HG03342 (cell line): ENCODE measurements around the gene CD300LD.

Experiments used
- ATAC-seq: cut with Tn5 transposase; IDR thresholded peaks from one replicate; pipeline ENCODE4 v1.9.1; 2021; ENCODE audit warnings: mild to moderate bottlenecking, moderate library complexity; ENCODE audit not compliant: unreplicated experiment

CD300LD gene

DNA sequence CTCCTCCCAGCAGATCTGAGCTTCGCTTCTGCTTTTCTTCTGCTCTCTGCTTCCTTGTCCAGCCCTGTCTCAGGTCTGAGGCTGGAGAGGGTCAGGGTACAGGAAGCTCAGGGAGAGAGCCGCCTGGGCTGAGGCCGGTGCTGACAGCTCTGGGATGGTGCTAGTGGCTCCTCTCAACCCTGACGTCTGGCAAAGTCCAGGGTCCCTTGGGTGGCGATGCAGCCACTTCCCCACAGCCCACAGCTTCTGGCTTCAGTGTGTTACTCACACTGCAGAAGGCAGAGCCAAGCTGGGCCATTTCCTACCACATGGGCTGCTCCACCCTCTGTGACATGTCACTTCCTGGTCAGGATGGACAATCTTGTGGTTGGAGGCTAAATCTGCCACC, 46.2 kb downstream of the CD300LD start, which contains the start of gene CD300C:
Gene CD300C, minus strand, starts transcription at position 273 of the 388 bp plus-strand sequence. CDS start 333 bp downstream, outside the sequence.
- no peak for ATAC-seq

DNA sequence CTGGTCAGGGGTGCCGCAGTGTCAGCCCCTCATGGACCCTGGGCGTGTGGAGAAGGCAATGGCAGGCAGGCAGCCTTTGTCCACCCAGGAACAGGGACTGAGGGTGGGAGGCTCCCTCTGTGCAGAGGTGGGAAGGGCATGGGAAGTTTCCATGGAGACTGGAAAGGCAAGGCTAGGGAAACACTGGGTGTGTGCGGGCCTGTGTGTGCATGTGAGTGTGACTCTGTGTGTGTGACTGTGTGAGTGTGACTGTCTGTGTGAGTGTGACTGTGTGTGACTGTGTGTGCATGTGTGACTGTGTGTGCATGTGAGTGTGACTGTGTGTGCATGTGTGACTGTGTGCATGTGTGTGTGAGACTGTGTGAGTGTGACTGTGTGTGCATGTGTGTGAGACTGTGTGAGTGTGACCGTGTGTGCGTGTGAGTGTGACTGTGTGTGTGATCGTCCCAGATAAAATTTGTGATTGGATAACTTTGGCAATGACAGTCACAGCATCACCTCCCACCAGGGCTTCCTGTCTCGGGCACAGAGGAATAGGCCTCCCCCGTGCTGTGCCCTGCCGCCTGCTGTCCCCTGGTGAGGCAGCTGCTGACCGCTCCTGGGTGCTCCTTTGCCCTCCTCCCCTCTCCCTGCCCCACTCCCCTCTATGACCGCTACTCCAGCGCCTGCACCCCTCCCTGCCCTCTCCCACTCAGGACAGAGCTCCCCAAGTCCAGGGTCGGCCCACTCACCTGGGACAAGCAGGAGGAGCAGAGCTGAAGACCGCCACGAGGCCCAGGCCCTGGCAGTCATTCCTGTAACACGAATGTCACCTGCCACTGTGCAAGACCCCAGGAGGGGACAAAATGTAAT, 46.9 kb downstream of the CD300LD start:
- no peak for ATAC-seq

DNA sequence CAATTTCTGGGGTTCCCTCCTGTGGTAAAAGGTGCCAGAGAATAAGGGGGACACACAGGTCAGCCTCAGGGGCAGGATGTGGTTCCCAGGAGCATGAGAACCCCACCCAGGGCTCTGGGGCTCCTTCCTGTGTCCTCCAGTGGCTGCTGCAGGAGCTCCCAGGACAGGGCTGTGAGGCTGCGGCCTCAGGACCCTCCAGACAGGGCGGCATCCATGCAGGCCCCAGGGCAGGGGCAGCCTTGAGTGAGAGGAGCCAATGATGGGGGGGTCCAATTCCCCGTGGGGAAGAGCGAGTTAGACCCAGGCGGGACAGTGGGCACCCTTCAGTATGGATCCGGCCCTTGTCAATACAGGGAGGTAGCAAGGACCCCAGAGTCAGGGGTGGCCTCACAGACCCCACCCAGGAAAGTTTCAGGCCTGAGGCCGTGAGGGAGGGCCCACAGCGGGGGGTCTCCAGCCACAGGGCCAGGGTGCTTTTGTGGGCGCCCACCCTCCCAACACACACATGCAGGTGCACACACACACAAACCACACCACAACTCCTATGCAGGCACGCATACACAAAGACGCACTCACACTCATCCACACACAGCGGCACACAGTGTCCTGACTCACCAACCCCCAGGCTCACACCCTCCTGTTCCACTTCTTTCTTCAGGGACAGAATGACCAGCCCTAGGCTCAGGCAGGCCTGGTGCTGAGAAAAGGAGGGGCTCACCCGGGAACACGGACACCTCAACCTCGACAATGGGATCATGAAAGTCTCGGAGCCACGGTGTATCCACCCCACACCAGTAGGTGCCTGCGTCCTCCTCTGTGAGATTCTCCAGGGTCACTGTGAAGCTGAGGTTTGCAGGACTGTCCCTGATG, 48.0 kb downstream of the CD300LD start:
- ATAC-seq = no peak

DNA sequence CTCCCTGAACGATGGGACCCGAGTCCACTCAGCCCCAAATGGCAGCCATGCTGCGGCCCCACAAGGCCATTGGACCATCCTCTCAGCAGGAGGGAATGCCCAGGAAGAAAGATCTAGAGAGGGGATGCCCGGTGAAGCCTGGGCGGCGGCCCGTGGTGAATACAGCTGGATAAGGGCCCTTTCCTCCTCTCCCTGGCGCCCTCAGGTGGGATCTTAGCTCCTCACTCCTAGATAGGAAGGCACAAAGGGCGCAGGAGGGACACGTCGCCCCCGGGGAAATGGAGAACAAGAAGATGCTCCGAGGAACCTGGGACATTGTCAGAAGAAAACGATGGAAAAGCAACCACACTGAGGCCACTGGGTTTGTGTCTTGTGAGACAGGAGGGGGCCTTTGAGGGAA, 48.7 kb downstream of the CD300LD start:
- ATAC-seq = no peak

DNA sequence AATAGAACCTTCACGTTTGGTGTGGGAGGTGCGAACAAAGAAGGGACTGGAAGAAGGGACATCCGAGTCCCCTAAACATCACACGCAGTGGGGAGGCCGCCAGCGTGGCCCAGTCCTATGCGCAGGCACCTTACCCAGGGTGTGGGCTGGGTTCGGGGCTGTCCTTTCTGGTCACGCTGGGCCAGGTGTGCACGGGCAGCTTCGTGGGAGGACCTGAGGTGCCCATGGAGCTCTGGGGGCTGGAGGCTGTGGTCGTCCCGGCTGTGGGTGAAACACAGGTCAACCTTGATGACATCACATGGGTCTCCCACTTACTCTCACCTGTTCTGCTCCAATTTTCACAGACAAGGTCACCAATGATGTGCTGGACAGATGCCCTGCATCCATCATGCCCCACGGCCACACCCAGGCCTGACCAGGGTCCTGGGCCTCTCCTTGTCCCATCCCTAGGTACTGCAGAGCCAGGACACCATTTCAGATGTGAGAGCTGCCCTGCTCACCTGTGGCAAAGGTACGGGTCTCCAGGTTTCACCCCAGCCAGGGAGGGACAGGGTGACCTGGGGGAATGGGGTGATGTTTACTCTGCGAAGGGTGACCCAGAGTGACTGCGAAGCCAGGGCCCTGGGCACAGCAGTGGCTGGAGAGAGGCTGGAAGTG, 49.2 kb downstream of the CD300LD start:
- no peak for ATAC-seq

DNA sequence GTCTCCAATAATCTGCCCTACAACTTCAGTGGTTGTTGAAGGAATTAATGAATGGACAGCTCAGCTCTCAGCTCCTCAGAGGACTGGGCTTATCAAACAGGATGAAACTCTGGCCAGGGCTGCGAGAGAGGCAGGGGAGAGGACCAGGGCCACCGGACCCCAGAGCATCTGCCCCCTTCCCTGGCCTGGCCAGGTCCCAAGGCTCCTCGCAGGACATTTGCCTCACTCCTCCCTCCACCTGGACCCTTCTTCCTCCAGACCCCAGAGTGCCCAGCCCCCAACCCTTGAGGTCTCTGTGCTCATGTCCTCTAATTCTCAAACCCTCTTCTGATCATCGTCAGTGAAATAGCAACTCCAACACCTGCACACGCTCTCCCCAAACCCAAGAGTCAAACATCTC, 49.9 kb downstream of the CD300LD start:
- ATAC-seq = no peak

DNA sequence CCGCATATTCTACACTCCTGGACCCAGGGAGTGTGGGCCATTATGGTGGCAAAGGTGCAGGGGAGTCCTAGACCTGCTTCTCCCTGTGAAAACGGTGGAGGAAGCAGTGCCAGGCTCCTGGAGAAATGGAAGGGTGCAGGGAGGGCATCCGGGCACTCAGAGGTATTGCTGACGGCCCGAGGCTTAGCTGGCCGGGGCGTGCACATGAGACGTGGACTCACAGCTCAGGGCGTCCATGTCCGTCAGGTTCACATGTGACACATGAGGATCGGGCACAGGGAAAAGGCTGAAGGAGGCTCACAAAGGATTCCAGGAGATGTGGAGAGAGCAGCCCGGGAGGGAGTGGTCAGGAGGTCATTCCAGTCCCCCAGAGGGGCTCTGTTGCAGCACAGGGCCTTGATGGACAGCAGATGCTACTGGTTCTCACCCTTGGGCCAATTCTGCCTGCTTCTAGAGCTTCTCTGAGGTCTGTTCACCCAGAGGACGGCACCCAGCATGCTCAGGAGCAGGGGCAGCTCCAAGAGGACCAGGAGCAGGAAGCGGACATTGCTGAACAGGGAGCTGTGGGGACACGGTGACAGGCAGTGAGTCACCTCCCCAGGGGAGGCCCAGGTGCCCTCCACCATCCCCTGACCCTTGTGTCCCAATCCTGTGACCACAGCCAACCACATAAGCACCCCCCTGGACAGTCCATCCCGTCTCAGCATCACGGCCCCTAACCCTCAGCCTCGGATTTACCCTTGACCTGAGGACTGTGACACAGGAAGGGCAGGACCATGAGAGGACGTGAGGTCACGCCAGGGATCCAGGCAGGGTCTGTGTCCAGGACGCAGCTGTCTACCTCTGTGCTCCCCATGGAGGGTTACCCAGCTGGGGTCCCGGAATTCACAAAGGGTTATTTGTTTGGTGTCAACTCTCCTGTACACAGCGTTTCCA, 50.6 kb downstream of the CD300LD start:
- ATAC-seq = no peak

DNA sequence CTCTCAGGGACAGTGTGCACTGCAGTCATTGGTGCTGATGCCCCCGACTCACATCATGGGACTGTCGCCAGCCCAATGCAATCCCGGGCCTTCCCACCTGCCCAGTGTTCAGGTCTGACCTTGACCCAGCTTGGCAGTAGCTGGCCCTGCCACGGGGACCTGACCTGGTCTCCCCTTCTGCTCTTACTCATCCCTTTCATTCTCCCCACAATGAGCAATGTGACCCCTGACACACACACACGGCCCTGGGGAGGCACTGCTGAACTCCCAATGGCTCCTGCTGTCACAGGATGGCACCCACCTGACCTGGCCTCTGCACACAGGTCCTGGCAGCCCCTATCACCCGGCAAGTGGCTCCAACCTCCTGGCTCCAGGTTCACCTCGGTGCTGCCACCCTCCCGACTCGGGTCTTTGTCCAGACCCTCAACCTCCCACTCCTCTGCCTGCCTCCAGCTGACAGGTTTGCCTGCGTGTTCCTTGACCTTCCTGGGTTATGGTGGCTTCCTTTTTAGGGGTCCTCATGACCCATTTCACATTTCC, 52.7 kb downstream of the CD300LD start:
- ATAC-seq = no peak

DNA sequence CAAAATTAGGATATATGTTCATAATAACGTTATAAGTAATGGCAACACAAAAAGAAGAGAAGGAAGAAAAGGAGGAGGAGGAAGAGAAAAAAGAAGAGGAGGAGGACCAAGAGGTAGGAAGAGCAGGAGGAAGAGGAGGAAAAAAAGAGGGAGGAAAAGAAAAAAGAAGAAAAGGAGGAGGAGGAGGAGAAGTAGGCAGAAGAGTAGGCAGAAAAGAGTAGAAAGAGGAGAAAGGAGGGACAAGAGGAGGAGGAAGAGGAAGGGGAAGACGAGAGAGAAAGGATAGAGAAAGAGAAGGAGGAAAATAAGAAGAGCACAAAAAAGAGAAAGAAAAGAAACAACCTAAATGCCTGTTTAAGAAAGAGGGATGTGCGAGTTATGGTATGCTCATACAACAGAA, 55.2 kb downstream of the CD300LD start:
- no peak for ATAC-seq

DNA sequence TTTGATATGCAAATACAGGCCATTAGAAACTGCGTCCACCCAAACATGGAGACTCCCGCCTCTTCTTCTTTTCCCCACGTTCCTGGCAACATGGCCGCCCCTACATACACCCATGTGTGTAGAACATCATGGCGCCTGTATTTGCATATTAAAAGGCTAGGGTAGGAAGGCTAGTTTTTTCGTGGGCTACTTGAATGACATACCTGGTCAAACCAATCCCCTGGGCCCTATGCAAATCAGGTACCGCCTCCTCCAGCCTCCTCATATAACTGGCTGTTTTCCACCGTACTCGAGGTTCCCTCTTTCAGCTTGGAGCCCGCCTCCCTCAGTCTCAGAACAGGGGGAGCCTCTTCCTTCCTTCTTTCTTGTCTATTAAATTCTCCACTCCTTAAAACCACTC, 60.0 kb downstream of the CD300LD start:
- ATAC-seq = peak; percentile 46

DNA sequence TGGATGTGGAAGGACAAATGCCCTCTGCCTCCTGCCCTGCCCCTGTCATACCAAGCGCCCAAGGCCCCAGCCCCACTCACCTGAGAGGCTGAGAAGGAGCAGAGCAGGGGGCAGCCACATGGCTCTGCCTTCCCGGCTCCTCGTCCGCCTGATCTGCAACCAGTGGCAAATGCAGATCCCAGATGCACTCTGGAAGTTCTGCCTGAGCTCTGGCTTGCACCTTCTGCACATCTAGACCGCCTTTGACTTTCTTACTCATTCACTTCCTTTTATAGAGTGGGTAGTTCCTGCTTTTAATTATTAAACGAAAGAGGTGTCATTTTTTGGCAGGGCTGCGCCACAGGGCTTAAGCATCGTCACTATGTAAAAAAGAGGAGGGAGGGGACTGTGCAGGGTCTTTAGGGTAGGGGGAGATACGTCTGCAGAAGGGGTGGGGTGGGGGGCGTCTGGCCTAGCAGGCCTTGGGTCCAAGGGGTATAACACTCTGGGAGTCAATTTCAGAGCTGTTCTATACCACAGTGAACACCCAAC, 60.8 kb downstream of the CD300LD start, which contains the start of gene CD300LB:
Gene CD300LB, minus strand, starts transcription at position 245 of the 531 bp plus-strand sequence. Its CDS starts 125 bp downstream, at position 120.
- no peak for ATAC-seq

DNA sequence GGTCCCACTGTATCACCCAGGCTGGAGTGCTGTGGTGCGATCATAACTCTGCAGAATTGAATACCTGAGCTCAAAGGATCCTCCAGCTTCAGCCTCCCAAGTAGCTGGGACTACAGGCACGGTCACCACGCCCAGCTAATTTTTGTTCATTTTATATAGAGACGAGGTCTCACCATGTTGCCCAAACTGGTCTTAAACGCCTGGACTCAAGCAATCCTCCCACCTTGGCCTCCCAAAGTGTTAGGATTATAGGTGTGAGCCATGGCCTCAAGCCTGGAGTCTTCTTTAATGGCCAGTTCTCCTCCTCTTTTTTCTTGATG, 61.3 kb downstream of the CD300LD start:
- no peak for ATAC-seq
